Peyer's patch (tissue), 4 donors: ENCODE results near the gene F2. TPM values are rescaled to one million over a fixed set of nuclear protein-coding genes. Genes with fewer than 3 reads are reported as not detected.

ENCODE experiments used
- DNase-seq, 3 donors: peaks; one replicate each; pipeline ENCODE4 v3.0.0-alpha.2; 2017 to 2019
- H3K27ac ChIP-seq, 4 donors: fragments of 200-600 bp; sonication (generic); one replicate each; pipeline ENCODE4 v1.5.1; 2016 to 2019
- H3K27me3 ChIP-seq, 2 donors: fragments of 200-600 bp; sonication (generic); one replicate each; pipeline ENCODE4 v1.5.1; 2019
- H3K36me3 ChIP-seq, 3 donors: fragments of 200-600 bp; sonication (generic); one replicate each; pipeline ENCODE4 v1.5.1; 2016 to 2019
- H3K4me1 ChIP-seq, 4 donors: fragments of 200-600 bp; sonication (generic); one replicate each; pipeline ENCODE4 v1.5.1; 2016 to 2019
- H3K4me3 ChIP-seq, 4 donors: fragments of 200-600 bp; sonication (generic); 1 replicate in 3 of 4; 2 replicates in 1 of 4; pipeline ENCODE4 v1.5.1; 2016 to 2019; ENCODE audit warnings: mild to moderate bottlenecking in 1 of 4
- H3K9me3 ChIP-seq, 4 donors: fragments of 200-600 bp; sonication (generic); one replicate each; pipeline ENCODE4 v1.5.1; 2016 to 2019; ENCODE audit warnings: mild to moderate bottlenecking in 1 of 4
- CTCF ChIP-seq, 6 experiments: fragments of 450-650 bp in 4 of 6; fragments of 200-600 bp in 2 of 6; sonication (generic) in 1 of 6; IDR thresholded peaks; one replicate each; pipeline ENCODE4 v1.5.1; 2017 to 2019; ENCODE audit warnings: antibody characterized with exemption in 6 of 6, mild to moderate bottlenecking in 3 of 6, moderate library complexity in 1 of 6
- POLR2A ChIP-seq, 2 donors: fragments of 450-650 bp; IDR thresholded peaks; one replicate each; pipeline ENCODE4 v1.5.1; 2017; ENCODE audit warnings: antibody characterized with exemption in 2 of 2, mild to moderate bottlenecking in 2 of 2, moderate library complexity in 2 of 2
- total RNA-seq, 4 donors: library from RNA; depleted of rRNA; stranded (reverse); fragments of >200 nt; gene quantifications; one replicate each; pipeline ENCODE4 v1.1.0, GENCODE V29; 2016

The F2 gene
- total RNA-seq, 4 donors from 2014 or later: 0.53 TPM; not detected in 3

- no peak for TF ChIP-seq CTCF (IDR thresholded peaks at IDR 0.05)
- TF ChIP-seq POLR2A (IDR thresholded peaks at IDR 0.05): no peak
- DNase-seq: peak in 1 of 3 donors; percentile 20
- Histone ChIP-seq H3K27me3 (no peaks in the 10 kb centered on the region), H3K9me3 (no peaks in the 10 kb centered on the region), H3K36me3 (peaks cover 0 to 75% (median 0%) of the 10 kb centered on the region in 3 donors), H3K27ac (peak overlapping the region; percentile 13 to 72 (median 63)), H3K4me3 (no peak overlapping the region), H3K4me1 (peaks cover 9 to 19% (median 17%) of the 10 kb centered on the region in 4 donors)
These were observed 44.3 kb upstream of the F2 start for GRCh38 chr11:46674463-46675287.

GRCh38 chr11:46675288-46675851, 43.6 kb upstream of the F2 start:
- H3K36me3 ChIP-seq: peaks cover 0 to 75% (median 0%) of the 10 kb centered on the region in 3 donors
- no peaks in the 10 kb centered on the region for H3K9me3 ChIP-seq
- TF ChIP-seq POLR2A (IDR thresholded peaks at IDR 0.05): no peak
- peak in 3 of 6 experiments; percentile 26 to 32 (median 28) for TF ChIP-seq CTCF (IDR thresholded peaks at IDR 0.05)
- H3K4me1 ChIP-seq: peaks cover 9 to 19% (median 17%) of the 10 kb centered on the region in 4 donors
- H3K4me3 ChIP-seq: no peak overlapping the region
- peak in 1 of 3 donors; percentile 70 for DNase-seq
- peak overlapping the region; percentile 13 to 72 (median 63) for H3K27ac ChIP-seq
- H3K27me3 ChIP-seq: no peaks in the 10 kb centered on the region

- H3K36me3 ChIP-seq: peaks cover 0 to 75% (median 0%) of the 10 kb centered on the region in 3 donors
These were observed 43.1 kb upstream of the F2 start for GRCh38 chr11:46675949-46676348.

GRCh38 chr11:46676436-46677158, 42.4 kb upstream of the F2 start:
- Histone ChIP-seq H3K9me3 (no peaks in the 10 kb centered on the region), H3K27ac (peak overlapping the region in 3 of 4 donors; percentile 10 to 63 (median 35)), H3K36me3 (peaks cover 0 to 75% (median 0%) of the 10 kb centered on the region in 3 donors), H3K4me3 (no peak overlapping the region), H3K4me1 (peaks cover 9 to 19% (median 17%) of the 10 kb centered on the region in 4 donors), H3K27me3 (no peaks in the 10 kb centered on the region)
- no peak for TF ChIP-seq POLR2A (IDR thresholded peaks at IDR 0.05)
- no peak for TF ChIP-seq CTCF (IDR thresholded peaks at IDR 0.05)
- no peak for DNase-seq

More at GRCh38 chr11:46675949-46676348, 43.1 kb upstream of the F2 start:
- no peaks in the 10 kb centered on the region for H3K9me3 ChIP-seq
- H3K27me3 ChIP-seq: no peaks in the 10 kb centered on the region
- DNase-seq: no peak
- H3K4me3 ChIP-seq: no peak overlapping the region
- TF ChIP-seq CTCF (IDR thresholded peaks at IDR 0.05) (no peak), POLR2A (IDR thresholded peaks at IDR 0.05) (no peak)
- peak overlapping the region; percentile 13 to 72 (median 63) for H3K27ac ChIP-seq
- H3K4me1 ChIP-seq: peaks cover 9 to 19% (median 17%) of the 10 kb centered on the region in 4 donors

- H3K4me3 ChIP-seq: no peak overlapping the region
- H3K4me1 ChIP-seq: peaks cover 9 to 19% (median 17%) of the 10 kb centered on the region in 4 donors
- peaks cover 0 to 75% (median 0%) of the 10 kb centered on the region in 3 donors for H3K36me3 ChIP-seq
- H3K27ac ChIP-seq: peak overlapping the region in 1 of 4 donors; percentile 35
- H3K27me3 ChIP-seq: no peaks in the 10 kb centered on the region
- no peak for DNase-seq
- no peaks in the 10 kb centered on the region for H3K9me3 ChIP-seq
- TF ChIP-seq POLR2A (IDR thresholded peaks at IDR 0.05): no peak
- no peak for TF ChIP-seq CTCF (IDR thresholded peaks at IDR 0.05)
These were observed 41.8 kb upstream of the F2 start for GRCh38 chr11:46677169-46677568.
